ENCODE results near the gene SLC25A12. TPM values are rescaled to one million over a fixed set of nuclear protein-coding genes. Genes with fewer than 3 reads are reported as not detected.
"Not testable (repeated sequence)": the region's sequence is repeated elsewhere in the genome, so short reads cannot be mapped to it uniquely, and the experiment has no call there.

The SLC25A12 gene
- total RNA-seq, 5 donors from 2014 or later (not counting 1 experiment from before 2014, with no cell fraction given): 11.7 to 19.0 (median 13.3) TPM

DNA sequence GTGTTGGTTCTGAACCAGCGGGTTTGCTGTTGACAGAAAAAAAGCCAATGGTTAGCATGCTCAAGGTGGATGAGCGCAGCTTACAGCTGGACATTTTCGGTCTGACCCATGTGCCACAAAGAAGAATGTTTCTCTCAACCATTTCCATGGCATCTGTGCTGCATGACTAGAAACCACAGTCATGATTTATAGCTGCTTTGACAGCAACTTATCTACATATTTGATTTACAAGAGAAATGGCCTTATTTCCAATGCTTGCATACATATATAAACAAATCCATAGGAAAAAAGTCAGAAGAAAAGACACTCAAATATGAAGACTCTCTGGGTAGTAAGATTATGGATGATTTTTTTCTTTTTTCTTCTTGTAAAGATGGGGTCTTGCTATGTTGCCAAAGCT is 108.6 kb downstream of the SLC25A12 start:
- ChIA-PET POLR2A (no interaction called here), CTCF (no interaction called here)
- 100% methylated on average over 3 of the region's 3 CpGs for WGBS (ENCODE audit: insufficient coverage)
- H3K27me3 ChIP-seq (replicated peaks in 1 of 2; ENCODE audit: control insufficient read depth in 2 of 2, extremely low read depth in 1 of 2, insufficient read depth in 2 of 2, low read length in 1 of 2): no peaks in the 10 kb centered on the region
- H3K4me1 ChIP-seq (ENCODE audit: control insufficient read depth in 1 of 2, extremely low read depth in 1 of 2, insufficient read depth in 2 of 2, low read length in 2 of 2): no peaks in the 10 kb centered on the region
- H3K4me3 ChIP-seq (ENCODE audit: control insufficient read depth in 1 of 2, extremely low read depth in 1 of 2, low read length in 1 of 2): no peak overlapping the region
- Mint-ChIP-seq H3K4me1 (no peaks in the 10 kb centered on the region), H3K27ac (no peak overlapping the region), H3K27me3 (no peaks in the 10 kb centered on the region), H3K36me3 (peaks cover 67% of the 10 kb centered on the region), H3K9me3 (no peaks in the 10 kb centered on the region), H3K4me3 (no peak overlapping the region)
- no peak for ATAC-seq (replicated peaks in 1 of 4)
- H3K9me3 ChIP-seq: no peaks in the 10 kb centered on the region
- no peak overlapping the region for H3K27ac ChIP-seq (ENCODE audit: low read length)
- peaks cover 0 to 46% of the 10 kb centered on the region in 2 donors for H3K36me3 ChIP-seq (ENCODE audit: control insufficient read depth in 2 of 2, extremely low read depth in 1 of 2, insufficient read depth in 1 of 2, low read length in 1 of 2)
- DNase-seq: no peak

DNA sequence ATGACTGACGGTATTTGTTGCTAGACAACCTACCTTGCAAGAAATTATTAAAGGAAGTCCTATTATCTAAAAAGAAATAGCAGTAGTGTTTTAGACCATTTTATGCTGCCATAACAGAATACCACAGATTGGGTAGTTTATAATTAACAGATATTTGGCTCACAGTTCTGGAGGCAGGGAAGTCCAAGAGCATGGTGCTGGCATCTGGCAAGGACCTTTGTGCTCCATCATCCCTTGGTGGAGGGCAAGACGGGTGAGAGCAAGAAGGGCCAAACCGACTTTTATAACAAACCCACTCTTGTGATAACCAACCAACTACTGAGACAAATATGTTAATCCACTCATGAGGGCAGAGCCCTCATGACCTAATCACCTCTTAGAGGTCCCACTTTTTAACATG is 115.5 kb downstream of the SLC25A12 start:
- Histone ChIP-seq H3K9me3 (no peaks in the 10 kb centered on the region), H3K4me1 (ENCODE audit: control insufficient read depth in 1 of 2, extremely low read depth in 1 of 2, insufficient read depth in 2 of 2, low read length in 2 of 2) (no peaks in the 10 kb centered on the region), H3K27ac (ENCODE audit: low read length) (no peak overlapping the region), H3K27me3 (replicated peaks in 1 of 2; ENCODE audit: control insufficient read depth in 2 of 2, extremely low read depth in 1 of 2, insufficient read depth in 2 of 2, low read length in 1 of 2) (no peaks in the 10 kb centered on the region), H3K36me3 (ENCODE audit: control insufficient read depth in 2 of 2, extremely low read depth in 1 of 2, insufficient read depth in 1 of 2, low read length in 1 of 2) (no peaks in the 10 kb centered on the region), H3K4me3 (ENCODE audit: control insufficient read depth in 1 of 2, extremely low read depth in 1 of 2, low read length in 1 of 2) (no peak overlapping the region)
- no peaks in the 10 kb centered on the region for H3K27me3 Mint-ChIP-seq
- no peak for ATAC-seq (replicated peaks in 1 of 4)
- peaks cover 0 to 8% (median 4%) of the 10 kb centered on the region in 3 donors for H3K9me3 Mint-ChIP-seq
- H3K36me3 Mint-ChIP-seq: peaks cover 27% of the 10 kb centered on the region
- H3K4me3 Mint-ChIP-seq: no peak overlapping the region
- POLR2A ChIA-PET: interaction anchor here in 1 of 2 donors (0.6 kb wide), 1 partner anchor 789 kb away, joined by 3 read pairs; no protein-coding TSS in a partner anchor
- no peak overlapping the region for H3K27ac Mint-ChIP-seq
- WGBS (ENCODE audit: insufficient coverage): 93% methylated on average over 2 of the region's 3 CpGs
- H3K4me1 Mint-ChIP-seq: no peaks in the 10 kb centered on the region
- no peak for DNase-seq
- CTCF ChIA-PET: no interaction called here

DNA sequence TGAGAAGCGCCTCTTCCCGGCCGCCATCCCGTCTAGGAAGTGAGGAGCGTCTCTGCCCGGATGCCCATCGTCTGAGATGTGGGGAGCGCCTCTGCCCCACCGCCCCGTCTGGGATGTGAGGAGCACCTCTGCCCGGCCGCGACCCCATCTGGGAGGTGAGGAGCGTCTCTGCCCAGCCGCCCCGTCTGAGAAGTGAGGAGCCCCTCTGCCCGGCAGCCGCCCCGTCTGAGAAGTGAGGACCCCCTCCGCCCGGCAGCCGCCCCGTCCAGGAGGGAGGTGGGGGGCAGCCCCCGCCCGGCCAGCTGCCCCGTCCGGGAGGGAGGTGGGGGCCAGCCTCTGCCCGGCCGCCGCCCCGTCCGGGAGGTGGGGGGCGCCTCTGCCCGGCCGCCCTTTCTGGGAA is 119.5 kb downstream of the SLC25A12 start:
- ATAC-seq (replicated peaks in 1 of 4); POLR2A ChIA-PET; H3K4me3 Mint-ChIP-seq; H3K27me3 Mint-ChIP-seq; H3K27me3 ChIP-seq (replicated peaks in 1 of 2; ENCODE audit: control insufficient read depth in 2 of 2, extremely low read depth in 1 of 2, insufficient read depth in 2 of 2, low read length in 1 of 2); H3K9me3 ChIP-seq; DNase-seq; H3K4me1 Mint-ChIP-seq; CTCF ChIA-PET; H3K4me1 ChIP-seq (ENCODE audit: control insufficient read depth in 1 of 2, extremely low read depth in 1 of 2, insufficient read depth in 2 of 2, low read length in 2 of 2); H3K27ac Mint-ChIP-seq; H3K36me3 ChIP-seq (ENCODE audit: control insufficient read depth in 2 of 2, extremely low read depth in 1 of 2, insufficient read depth in 1 of 2, low read length in 1 of 2); H3K4me3 ChIP-seq (ENCODE audit: control insufficient read depth in 1 of 2, extremely low read depth in 1 of 2, low read length in 1 of 2); H3K27ac ChIP-seq (ENCODE audit: low read length): not testable (repeated sequence)
- H3K36me3 Mint-ChIP-seq: peaks cover 24% of the 10 kb centered on the region
- WGBS (ENCODE audit: insufficient coverage): 97% methylated on average over 7 of the region's 35 CpGs
- peaks cover 7 to 26% (median 12%) of the 10 kb centered on the region in 3 donors for H3K9me3 Mint-ChIP-seq

DNA sequence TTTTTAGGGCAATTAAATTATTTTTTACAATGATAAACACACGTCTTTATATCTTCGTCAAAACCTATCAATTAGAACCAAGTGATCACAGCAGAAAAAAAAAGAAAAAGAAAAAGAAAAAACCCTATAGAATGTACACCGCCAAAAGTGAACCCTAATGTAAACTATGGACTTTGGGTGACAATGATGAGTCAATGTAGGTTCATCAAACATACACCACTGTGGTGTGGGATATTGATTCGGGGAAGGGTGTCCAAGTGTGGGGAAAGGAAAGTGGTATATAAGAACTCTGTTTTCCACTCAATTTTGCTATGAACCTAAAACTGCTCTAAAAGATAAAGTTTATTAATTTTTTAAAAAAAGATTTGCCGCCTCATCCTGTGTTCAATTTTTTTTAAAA is 121.7 kb downstream of the SLC25A12 start:
- Histone ChIP-seq H3K27me3 (replicated peaks in 1 of 2; ENCODE audit: control insufficient read depth in 2 of 2, extremely low read depth in 1 of 2, insufficient read depth in 2 of 2, low read length in 1 of 2) (no peaks in the 10 kb centered on the region), H3K4me1 (ENCODE audit: control insufficient read depth in 1 of 2, extremely low read depth in 1 of 2, insufficient read depth in 2 of 2, low read length in 2 of 2) (no peaks in the 10 kb centered on the region), H3K27ac (ENCODE audit: low read length) (no peak overlapping the region), H3K4me3 (ENCODE audit: control insufficient read depth in 1 of 2, extremely low read depth in 1 of 2, low read length in 1 of 2) (no peak overlapping the region), H3K36me3 (ENCODE audit: control insufficient read depth in 2 of 2, extremely low read depth in 1 of 2, insufficient read depth in 1 of 2, low read length in 1 of 2) (no peaks in the 10 kb centered on the region), H3K9me3 (no peaks in the 10 kb centered on the region)
- Mint-ChIP-seq H3K4me3 (no peak overlapping the region), H3K4me1 (no peaks in the 10 kb centered on the region), H3K27me3 (no peaks in the 10 kb centered on the region), H3K27ac (no peak overlapping the region), H3K36me3 (peaks cover 30% of the 10 kb centered on the region), H3K9me3 (peaks cover 7 to 19% (median 8%) of the 10 kb centered on the region in 3 donors)
- ATAC-seq (replicated peaks in 1 of 4) (no peak), DNase-seq (no peak)
- CTCF ChIA-PET: no interaction called here
- POLR2A ChIA-PET: interaction anchor here in 1 of 2 donors (0.5 kb wide), 1 partner anchor 452 kb away, joined by 3 read pairs; no protein-coding TSS in a partner anchor
- WGBS (ENCODE audit: insufficient coverage): no CpG with 5 or more reads among the region's 5 CpGs

GRCh38 chr2:171771463-171771862 is 122.6 kb downstream of the SLC25A12 start:
- H3K4me3 Mint-ChIP-seq: no peak overlapping the region
- H3K27me3 Mint-ChIP-seq: no peaks in the 10 kb centered on the region
- ATAC-seq (replicated peaks in 1 of 4) (no peak), DNase-seq (no peak)
- Histone ChIP-seq H3K36me3 (ENCODE audit: control insufficient read depth in 2 of 2, extremely low read depth in 1 of 2, insufficient read depth in 1 of 2, low read length in 1 of 2) (no peaks in the 10 kb centered on the region), H3K27me3 (replicated peaks in 1 of 2; ENCODE audit: control insufficient read depth in 2 of 2, extremely low read depth in 1 of 2, insufficient read depth in 2 of 2, low read length in 1 of 2) (no peaks in the 10 kb centered on the region), H3K4me1 (ENCODE audit: control insufficient read depth in 1 of 2, extremely low read depth in 1 of 2, insufficient read depth in 2 of 2, low read length in 2 of 2) (no peaks in the 10 kb centered on the region), H3K4me3 (ENCODE audit: control insufficient read depth in 1 of 2, extremely low read depth in 1 of 2, low read length in 1 of 2) (no peak overlapping the region), H3K27ac (ENCODE audit: low read length) (no peak overlapping the region), H3K9me3 (no peaks in the 10 kb centered on the region)
- no peak overlapping the region for H3K27ac Mint-ChIP-seq
- ChIA-PET POLR2A (interaction anchor here (0.5 to 0.6 kb wide), 2 partner anchors 452 to 684 kb away, joined by 3 read pairs; no protein-coding TSS in a partner anchor), CTCF (no interaction called here)
- H3K9me3 Mint-ChIP-seq: peaks cover 7 to 19% (median 8%) of the 10 kb centered on the region in 3 donors
- peaks cover 34% of the 10 kb centered on the region for H3K36me3 Mint-ChIP-seq
- no peaks in the 10 kb centered on the region for H3K4me1 Mint-ChIP-seq

DNA sequence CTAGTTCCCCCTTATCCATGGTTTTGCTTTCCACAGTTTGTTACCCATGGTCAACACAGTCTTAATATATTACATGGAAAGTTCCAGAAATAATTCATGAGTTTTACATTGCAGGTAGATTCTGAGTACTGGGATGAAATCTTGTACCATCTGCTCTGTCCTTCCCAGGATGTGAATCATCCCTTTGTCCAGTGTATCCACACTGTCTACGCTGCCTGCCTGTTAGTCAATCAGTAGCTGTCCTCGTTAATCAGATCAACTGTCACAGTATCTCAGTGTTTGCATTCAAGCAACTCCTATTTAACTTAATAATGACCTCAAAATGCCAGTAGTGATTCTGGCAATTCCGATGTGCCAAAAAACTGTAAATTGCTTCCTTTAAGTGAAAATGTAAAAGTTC is 130.4 kb downstream of the SLC25A12 start:
- no CpG with 5 or more reads among the region's 3 CpGs for WGBS (ENCODE audit: insufficient coverage)
- H3K36me3 ChIP-seq (ENCODE audit: control insufficient read depth in 2 of 2, extremely low read depth in 1 of 2, insufficient read depth in 1 of 2, low read length in 1 of 2): peaks cover 0 to 2% of the 10 kb centered on the region in 2 donors

More for the DNA sequence above, 130.4 kb downstream of the SLC25A12 start:
- ATAC-seq (replicated peaks in 1 of 4): no peak
- Mint-ChIP-seq H3K4me1 (no peaks in the 10 kb centered on the region), H3K27ac (no peak overlapping the region), H3K9me3 (peaks cover 2 to 6% (median 5%) of the 10 kb centered on the region in 3 donors), H3K27me3 (no peaks in the 10 kb centered on the region), H3K4me3 (no peak overlapping the region), H3K36me3 (peaks cover 51% of the 10 kb centered on the region)
- no peaks in the 10 kb centered on the region for H3K27me3 ChIP-seq (replicated peaks in 1 of 2; ENCODE audit: control insufficient read depth in 2 of 2, extremely low read depth in 1 of 2, insufficient read depth in 2 of 2, low read length in 1 of 2)
- no peak for DNase-seq
- no peak overlapping the region for H3K4me3 ChIP-seq (ENCODE audit: control insufficient read depth in 1 of 2, extremely low read depth in 1 of 2, low read length in 1 of 2)
- H3K27ac ChIP-seq (ENCODE audit: low read length): no peak overlapping the region
- ChIA-PET CTCF (no interaction called here), POLR2A (no interaction called here)
- no peaks in the 10 kb centered on the region for H3K4me1 ChIP-seq (ENCODE audit: control insufficient read depth in 1 of 2, extremely low read depth in 1 of 2, insufficient read depth in 2 of 2, low read length in 2 of 2)
- H3K9me3 ChIP-seq: no peaks in the 10 kb centered on the region

Measured in T-cell (primary cell).